Measurements from ENCODE around the gene ROR1.

The ROR1 gene

GRCh38 chr1:63747445-63747844 is 26.4 kb upstream of the ROR1 start:
- DNase-seq (ENCODE audit: low read depth): no peak
- no peak overlapping the region for H3K4me3 ChIP-seq (ENCODE audit: low read length)
- TF ChIP-seq CTCF (conservative IDR thresholded peaks at IDR 0.05; ENCODE audit: low read depth, low read length): no peak

- no peak for TF ChIP-seq CTCF (conservative IDR thresholded peaks at IDR 0.05; ENCODE audit: low read depth, low read length)
- H3K4me3 ChIP-seq (ENCODE audit: low read length): no peak overlapping the region
- no peak for DNase-seq (ENCODE audit: low read depth)
Measured at GRCh38 chr1:63748046-63748580, 25.7 kb upstream of the ROR1 start.

GRCh38 chr1:63748641-63749040 is 25.2 kb upstream of the ROR1 start:
- DNase-seq (ENCODE audit: low read depth): no peak
- no peak overlapping the region for H3K4me3 ChIP-seq (ENCODE audit: low read length)
- no peak for TF ChIP-seq CTCF (conservative IDR thresholded peaks at IDR 0.05; ENCODE audit: low read depth, low read length)

GRCh38 chr1:63750721-63751120 is 23.1 kb upstream of the ROR1 start:
- DNase-seq (ENCODE audit: low read depth): no peak
- no peak overlapping the region for H3K4me3 ChIP-seq (ENCODE audit: low read length)
- TF ChIP-seq CTCF (conservative IDR thresholded peaks at IDR 0.05; ENCODE audit: low read depth, low read length): no peak

- TF ChIP-seq CTCF (conservative IDR thresholded peaks at IDR 0.05; ENCODE audit: low read depth, low read length): no peak
- H3K4me3 ChIP-seq (ENCODE audit: low read length): no peak overlapping the region
- no peak for DNase-seq (ENCODE audit: low read depth)
Measured at GRCh38 chr1:63752176-63752575, 21.6 kb upstream of the ROR1 start.

- H3K4me3 ChIP-seq (ENCODE audit: low read length): no peak overlapping the region
- TF ChIP-seq CTCF (conservative IDR thresholded peaks at IDR 0.05; ENCODE audit: low read depth, low read length): no peak
- no peak for DNase-seq (ENCODE audit: low read depth)
Measured at GRCh38 chr1:63753591-63753990, 20.2 kb upstream of the ROR1 start.

- no peak for TF ChIP-seq CTCF (conservative IDR thresholded peaks at IDR 0.05; ENCODE audit: low read depth, low read length)
- H3K4me3 ChIP-seq (ENCODE audit: low read length): no peak overlapping the region
- DNase-seq (ENCODE audit: low read depth): no peak
Measured at GRCh38 chr1:63756839-63757238, 17.0 kb upstream of the ROR1 start.
